ENCODE data around the gene TSPAN17.

- no peak for TF ChIP-seq REST (IDR thresholded peaks at IDR 0.05; ENCODE audit: insufficient read depth in 1 of 2, low read depth in 2 of 2, low read length in 2 of 2)
- no peak for TF ChIP-seq POLR2AphosphoS5 (IDR thresholded peaks at IDR 0.05; ENCODE audit: low read depth, low read length)
- TF ChIP-seq SIN3A (IDR thresholded peaks at IDR 0.05; ENCODE audit: borderline replicate concordance, insufficient read depth, low read length) = no peak
- no peak for TF ChIP-seq FOXP2 (optimal IDR thresholded peaks at IDR 0.05; ENCODE audit: borderline replicate concordance, extremely low read depth, extremely low read length, insufficient read depth)
- TF ChIP-seq TAF1 (IDR thresholded peaks at IDR 0.05; ENCODE audit: borderline replicate concordance, insufficient read depth, low read length) = no peak
These were observed 31.3 kb downstream of the TSPAN17 start for GRCh38 chr5:176678584-176678983.

Data from PFSK-1 (cell line).